SU-DHL-6 (cell line): ENCODE results near the gene NCOR2.

Experiments used
- EZH2phosphoT487 ChIP-seq: fragments of 200-600 bp; sonication (generic), shearing (Covaris generic); conservative IDR thresholded peaks from 2 replicates; pipeline ENCODE4 v1.6.1; 2018; ENCODE audit warnings: mild to moderate bottlenecking, antibody characterized with exemption, low read length, moderate library complexity, mixed read lengths
- TF ChIP-seq, protein P1 (sequence below): fragments of 200-600 bp; sonication (generic); IDR thresholded peaks from one replicate; pipeline ENCODE4 v1.5.1; 2017; ENCODE audit warnings: antibody characterized with exemption, mild to moderate bottlenecking, low read length, moderate library complexity; ENCODE audit not compliant: insufficient read depth, poor library complexity, severe bottlenecking

DNA sequence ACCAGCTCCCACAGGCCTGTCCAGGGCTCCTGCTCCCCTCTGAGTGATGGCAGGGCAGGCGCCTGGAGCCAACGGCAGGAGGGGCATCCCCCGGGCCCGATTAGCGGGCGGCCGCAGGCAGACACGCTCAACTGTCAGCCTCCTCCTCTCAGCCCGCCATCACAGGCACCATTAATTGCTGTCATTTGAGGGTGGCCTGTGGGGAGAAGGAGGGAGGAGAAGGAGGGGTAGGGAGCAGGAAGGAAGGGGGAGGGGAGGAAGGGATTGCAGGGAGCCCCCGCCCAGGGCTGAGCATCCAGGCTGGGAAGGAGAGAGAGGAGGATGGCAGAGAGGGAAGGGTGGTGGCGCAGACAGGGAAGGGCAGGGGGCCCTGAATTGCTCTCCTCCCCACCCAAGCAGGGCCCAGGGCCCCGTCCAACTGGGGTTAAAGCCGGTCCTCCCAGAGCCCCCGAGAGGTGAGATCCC, 36.1 kb downstream of the NCOR2 start:
- TF ChIP-seq, protein P1, sequence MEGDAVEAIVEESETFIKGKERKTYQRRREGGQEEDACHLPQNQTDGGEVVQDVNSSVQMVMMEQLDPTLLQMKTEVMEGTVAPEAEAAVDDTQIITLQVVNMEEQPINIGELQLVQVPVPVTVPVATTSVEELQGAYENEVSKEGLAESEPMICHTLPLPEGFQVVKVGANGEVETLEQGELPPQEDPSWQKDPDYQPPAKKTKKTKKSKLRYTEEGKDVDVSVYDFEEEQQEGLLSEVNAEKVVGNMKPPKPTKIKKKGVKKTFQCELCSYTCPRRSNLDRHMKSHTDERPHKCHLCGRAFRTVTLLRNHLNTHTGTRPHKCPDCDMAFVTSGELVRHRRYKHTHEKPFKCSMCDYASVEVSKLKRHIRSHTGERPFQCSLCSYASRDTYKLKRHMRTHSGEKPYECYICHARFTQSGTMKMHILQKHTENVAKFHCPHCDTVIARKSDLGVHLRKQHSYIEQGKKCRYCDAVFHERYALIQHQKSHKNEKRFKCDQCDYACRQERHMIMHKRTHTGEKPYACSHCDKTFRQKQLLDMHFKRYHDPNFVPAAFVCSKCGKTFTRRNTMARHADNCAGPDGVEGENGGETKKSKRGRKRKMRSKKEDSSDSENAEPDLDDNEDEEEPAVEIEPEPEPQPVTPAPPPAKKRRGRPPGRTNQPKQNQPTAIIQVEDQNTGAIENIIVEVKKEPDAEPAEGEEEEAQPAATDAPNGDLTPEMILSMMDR: no peak
- TF ChIP-seq EZH2phosphoT487: no peak
